ACC112 (cell line): ENCODE data around the gene NOP9.

Experiments used
- H2AFZ ChIP-seq: fragments of 200-600 bp; sonication (generic); one replicate; pipeline ENCODE4 v1.6.0; 2017; ENCODE audit warnings: antibody characterized with exemption, low read length; ENCODE audit not compliant: unreplicated experiment
- H3K27ac ChIP-seq: fragments of 200-600 bp; sonication (generic); 2 replicates; pipeline ENCODE4 v1.5.1; 2014; ENCODE audit warnings: low read depth, mild to moderate bottlenecking, antibody characterized with exemption, low read length, moderate library complexity
- H3K27me3 ChIP-seq: fragments of 200-600 bp; sonication (generic); 2 replicates; pipeline ENCODE4 v1.6.1; 2014; ENCODE audit warnings: mild to moderate bottlenecking, antibody characterized with exemption, low read length, moderate library complexity, mixed read lengths; ENCODE audit not compliant: insufficient read depth
- H3K36me3 ChIP-seq: fragments of 200-600 bp; sonication (generic); 2 replicates; pipeline ENCODE4 v1.6.1; 2016; ENCODE audit warnings: mild to moderate bottlenecking, antibody characterized with exemption, low read length, moderate library complexity, mixed read lengths; ENCODE audit not compliant: insufficient read depth
- H3K4me1 ChIP-seq: fragments of 200-600 bp; sonication (generic); one replicate; pipeline ENCODE4 v1.6.1; 2016; ENCODE audit warnings: low read length, mixed read lengths; ENCODE audit not compliant: insufficient read depth, unreplicated experiment, control insufficient read depth
- H3K4me3 ChIP-seq: fragments of 200-600 bp; sonication (generic); 2 replicates; pipeline ENCODE4 v1.5.1; 2014; ENCODE audit warnings: mild to moderate bottlenecking, low read depth, low read length
- H3K79me2 ChIP-seq: fragments of 200-600 bp; sonication (generic); one replicate; pipeline ENCODE4 v1.6.0; 2016; ENCODE audit warnings: low read length; ENCODE audit not compliant: control insufficient read depth, unreplicated experiment, insufficient read depth

Gene NOP9

DNA sequence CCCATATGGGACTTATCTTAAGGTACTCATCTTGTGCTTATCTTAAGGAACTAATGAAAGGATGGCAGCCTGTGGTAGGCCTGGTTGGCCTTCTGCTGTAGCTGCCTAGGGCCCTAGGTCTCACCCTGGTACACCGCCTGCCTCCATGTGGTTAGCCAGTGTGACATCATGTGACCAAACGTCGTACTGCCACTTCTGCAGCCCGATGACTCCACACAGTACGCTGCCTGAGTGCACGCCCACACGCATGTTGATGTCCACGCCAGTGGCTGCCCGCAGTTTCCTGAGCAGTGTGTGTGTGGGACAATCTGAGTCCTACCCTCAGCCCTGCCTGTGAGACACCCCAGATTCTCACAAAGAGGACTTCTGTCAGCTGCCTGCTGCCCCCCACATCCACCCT is 30.1 kb downstream of the NOP9 start:
- Histone ChIP-seq H3K27me3 (peaks cover 13% of the 10 kb centered on the region; the same call in 1 of the 2 replicates), H3K4me3 (no peak overlapping the region), H3K79me2 (no peaks in the 10 kb centered on the region), H2AFZ (no peak overlapping the region), H3K36me3 (no peaks in the 10 kb centered on the region), H3K4me1 (no peaks in the 10 kb centered on the region), H3K27ac (no peak overlapping the region)

DNA sequence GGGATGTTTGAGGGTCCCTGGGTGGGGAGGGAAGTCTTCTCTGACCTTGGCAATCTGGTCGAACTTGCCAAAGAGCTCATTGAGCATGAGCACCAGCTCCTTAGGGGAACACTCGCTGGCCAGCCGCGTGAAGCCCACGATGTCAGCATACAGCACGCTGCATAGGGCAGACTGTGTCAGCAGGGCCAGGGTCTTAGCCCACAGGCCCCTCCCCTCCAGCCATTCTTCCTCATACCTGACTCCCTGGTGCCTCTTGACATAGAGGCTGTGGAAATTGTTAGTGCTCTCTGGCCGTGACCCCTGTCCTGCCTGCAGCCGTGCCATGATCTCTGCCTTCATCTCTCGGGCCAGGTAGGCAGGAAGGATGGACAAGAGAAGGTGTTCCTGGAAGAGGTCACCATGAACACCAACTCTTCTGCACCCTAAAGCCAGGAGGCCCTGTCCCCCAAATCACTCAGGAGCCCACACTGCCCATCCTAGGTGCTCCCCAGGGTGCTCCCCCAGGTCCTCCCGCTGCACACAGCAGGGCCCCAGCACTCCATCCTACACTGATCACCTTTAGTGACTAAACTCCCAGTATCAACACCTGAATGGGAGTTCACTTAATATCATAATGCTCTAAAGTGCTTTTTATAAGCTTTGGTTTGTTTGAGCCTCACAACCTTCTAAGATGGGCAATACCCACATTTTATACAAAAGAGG is 31.5 kb downstream of the NOP9 start:
- no peaks in the 10 kb centered on the region for H3K79me2 ChIP-seq
- H3K4me3 ChIP-seq, result no peak overlapping the region
- no peaks in the 10 kb centered on the region for H3K36me3 ChIP-seq
- peaks cover 4% of the 10 kb centered on the region for H3K4me1 ChIP-seq
- no peak overlapping the region for H3K27ac ChIP-seq
- no peak overlapping the region for H2AFZ ChIP-seq
- H3K27me3 ChIP-seq, result peaks cover 18% of the 10 kb centered on the region

DNA sequence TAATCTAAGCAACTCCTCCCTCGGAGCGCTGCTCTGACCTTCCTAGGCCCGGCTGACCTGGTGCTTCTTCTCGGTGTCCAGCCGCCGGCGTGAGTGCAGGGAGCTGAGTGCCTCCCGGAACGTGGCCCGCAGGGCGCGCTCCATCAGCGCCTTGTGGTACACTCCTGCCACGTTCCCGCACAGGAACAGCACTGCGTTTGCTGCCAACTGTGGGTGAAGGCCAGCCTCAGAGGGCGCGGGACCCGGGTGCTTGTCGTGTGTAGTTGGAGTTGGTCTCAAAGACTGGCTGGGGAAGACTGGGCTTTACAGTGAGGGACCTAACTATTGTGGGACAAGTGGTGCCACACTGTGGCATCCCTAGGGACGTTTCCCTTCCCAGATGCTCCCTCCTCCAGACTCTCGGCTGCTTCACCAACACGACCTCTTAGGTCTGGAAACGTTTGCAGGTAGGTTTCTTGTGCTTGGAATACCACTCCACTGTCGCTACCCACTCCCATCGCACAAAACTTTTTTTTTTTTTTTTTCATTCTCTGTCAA is 32.1 kb downstream of the NOP9 start:
- no peak overlapping the region for H3K27ac ChIP-seq
- H2AFZ ChIP-seq, result no peak overlapping the region
- no peaks in the 10 kb centered on the region for H3K79me2 ChIP-seq
- H3K27me3 ChIP-seq, result peaks cover 18% of the 10 kb centered on the region
- peaks cover 4% of the 10 kb centered on the region for H3K4me1 ChIP-seq
- H3K4me3 ChIP-seq, result no peak overlapping the region; the same call in 1 of the 2 replicates
- no peaks in the 10 kb centered on the region for H3K36me3 ChIP-seq

DNA sequence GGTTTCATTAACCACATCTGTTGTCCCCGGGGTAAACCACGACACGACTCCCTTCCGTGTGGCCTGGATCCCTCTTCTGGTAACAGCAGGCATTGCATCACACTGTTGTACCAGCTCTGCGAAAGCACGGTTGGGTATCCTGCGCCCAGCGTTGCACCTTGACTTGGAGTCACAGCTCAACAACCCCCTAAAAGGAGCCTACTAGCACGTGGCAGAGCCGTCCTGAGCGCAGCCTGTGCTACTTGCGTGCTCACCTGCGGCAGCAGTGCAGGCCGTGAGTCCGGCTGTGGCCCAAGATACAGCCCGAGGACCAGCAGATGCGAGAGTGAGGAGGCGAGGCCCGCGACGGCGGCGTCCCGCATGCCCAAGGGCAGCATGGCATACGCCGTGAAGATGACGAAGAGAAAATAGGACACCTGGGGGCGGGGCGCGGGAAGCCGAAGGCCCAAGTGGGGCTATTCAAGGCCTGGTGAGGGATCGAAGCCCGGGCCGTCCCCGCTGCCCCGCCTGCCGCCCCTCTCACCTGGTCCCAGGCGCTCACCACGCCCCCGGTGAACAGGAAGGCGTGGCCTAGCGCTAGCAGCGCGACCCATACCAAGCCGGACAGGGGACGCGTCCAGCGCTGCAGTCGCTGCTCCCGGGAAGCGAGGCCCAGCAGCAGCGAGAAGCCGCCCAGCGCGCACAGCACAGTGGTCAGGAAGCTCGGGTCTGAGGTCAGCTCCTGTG is 32.8 kb downstream of the NOP9 start:
- Histone ChIP-seq H3K27me3 (peaks cover 18% of the 10 kb centered on the region), H2AFZ (peak overlapping the region; percentile 48), H3K79me2 (no peaks in the 10 kb centered on the region), H3K4me1 (peaks cover 4% of the 10 kb centered on the region), H3K4me3 (peak overlapping the region; percentile 64), H3K27ac (no peak overlapping the region), H3K36me3 (no peaks in the 10 kb centered on the region)

DNA sequence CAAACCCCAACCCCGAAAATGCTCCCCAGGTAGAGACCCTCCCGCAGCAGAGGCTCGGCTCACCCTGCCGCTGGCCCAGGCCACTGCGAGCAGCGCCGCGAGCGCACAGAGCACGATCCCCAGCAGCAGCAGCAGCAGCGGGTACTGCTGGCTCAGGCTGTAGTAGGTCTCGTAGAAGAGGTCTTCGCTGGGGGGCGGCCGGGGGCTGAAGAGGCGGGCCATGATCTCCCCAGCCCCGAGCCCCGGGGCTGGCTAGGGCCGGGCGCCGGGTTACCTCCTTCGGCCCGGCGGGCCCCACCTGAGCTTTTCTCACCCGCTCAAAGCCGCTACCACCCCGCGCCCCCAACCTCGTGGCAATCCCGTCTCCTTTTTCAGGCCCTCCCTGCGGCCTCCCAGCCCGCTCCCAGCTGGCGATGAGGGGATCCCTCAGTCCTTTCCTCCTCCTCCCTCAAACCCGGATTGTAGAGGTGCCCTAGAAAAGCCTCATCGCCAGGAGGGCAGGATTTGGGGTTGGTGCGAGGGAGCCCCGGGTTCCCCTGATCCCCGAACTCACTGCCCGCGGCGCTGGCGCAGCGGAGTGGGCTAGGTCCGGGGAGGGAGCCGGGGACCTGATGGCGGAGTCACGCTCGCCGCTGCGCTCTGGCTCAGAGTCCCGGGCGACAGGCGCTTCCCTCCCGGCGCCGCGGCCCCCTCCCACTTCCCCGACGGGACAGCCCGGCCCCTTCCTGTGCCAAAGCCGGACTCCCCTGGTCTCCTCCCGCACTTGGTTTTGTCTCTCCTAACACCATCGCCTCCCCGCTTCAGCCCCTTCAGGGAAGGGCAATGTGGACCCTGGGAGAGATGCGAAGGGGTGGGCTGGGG is 35.0 kb downstream of the NOP9 start, which contains the start of gene ADCY4:
TSS of gene ADCY4 (minus strand) at position 641 of the 861 bp plus-strand sequence. CDS start at position 222, 419 bp downstream.
- H2AFZ ChIP-seq, result peak within 1 kb of the TSS; percentile 55
- H3K4me1 ChIP-seq, result peaks cover 4% of the 10 kb centered on the region
- peak within 1 kb of the TSS; percentile 73 for H3K4me3 ChIP-seq
- H3K27me3 ChIP-seq, result peaks cover 21% of the 10 kb centered on the region
- H3K79me2 ChIP-seq, result no peaks in the 10 kb centered on the region
- peak within 1 kb of the TSS; percentile 30 for H3K27ac ChIP-seq
- H3K36me3 ChIP-seq, result no peaks in the 10 kb centered on the region

DNA sequence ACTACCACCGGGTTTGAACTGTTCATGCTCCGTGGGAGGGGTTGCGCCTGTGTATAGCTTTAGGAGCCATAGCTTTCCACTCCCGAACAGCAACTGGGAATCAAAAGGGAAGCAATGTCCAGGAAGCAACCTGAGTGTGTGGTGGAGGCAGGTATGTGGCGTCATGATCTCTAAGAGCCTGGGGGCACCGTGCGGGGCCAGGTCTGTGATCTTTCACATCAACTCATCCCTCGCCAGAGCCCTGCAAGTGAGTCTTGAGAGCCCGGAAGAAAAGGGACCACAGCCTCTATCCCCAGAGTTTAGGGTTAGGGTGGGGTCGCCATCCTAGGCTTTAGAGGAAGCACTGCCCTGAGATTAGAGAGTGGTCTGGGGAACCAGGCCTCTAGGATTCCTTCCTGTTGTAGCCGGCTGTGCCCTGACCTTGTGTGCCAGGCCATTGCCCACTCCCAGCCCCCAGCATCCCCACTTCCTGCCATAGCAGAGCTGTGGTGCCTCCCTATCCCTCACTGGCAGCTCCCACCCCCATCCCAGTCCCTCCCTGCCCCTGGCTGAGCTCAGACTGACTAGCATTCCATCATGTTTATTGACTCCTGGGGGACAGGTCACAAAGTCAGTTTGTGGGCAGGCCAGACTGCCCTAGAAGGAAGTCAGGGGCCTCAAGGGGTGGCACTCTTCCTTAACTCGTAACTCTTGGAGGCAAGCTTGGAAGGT is 36.0 kb downstream of the NOP9 start:
- Histone ChIP-seq H2AFZ (no peak overlapping the region), H3K79me2 (no peaks in the 10 kb centered on the region), H3K4me3 (no peak overlapping the region; the same call in 1 of the 2 replicates), H3K27ac (no peak overlapping the region), H3K4me1 (peaks cover 4% of the 10 kb centered on the region), H3K27me3 (peaks cover 28% of the 10 kb centered on the region), H3K36me3 (no peaks in the 10 kb centered on the region)

- Histone ChIP-seq H3K36me3 (no peaks in the 10 kb centered on the region), H2AFZ (no peak overlapping the region), H3K4me3 (no peak overlapping the region), H3K27ac (no peak overlapping the region), H3K27me3 (peaks cover 34% of the 10 kb centered on the region), H3K79me2 (no peaks in the 10 kb centered on the region), H3K4me1 (peaks cover 4% of the 10 kb centered on the region)
Observed at GRCh38 chr14:24337144-24337823, 37.6 kb downstream of the NOP9 start.

- Histone ChIP-seq H3K27me3 (peaks cover 29% of the 10 kb centered on the region), H3K27ac (no peak overlapping the region)
Observed at GRCh38 chr14:24337824-24338175, 38.1 kb downstream of the NOP9 start.

DNA sequence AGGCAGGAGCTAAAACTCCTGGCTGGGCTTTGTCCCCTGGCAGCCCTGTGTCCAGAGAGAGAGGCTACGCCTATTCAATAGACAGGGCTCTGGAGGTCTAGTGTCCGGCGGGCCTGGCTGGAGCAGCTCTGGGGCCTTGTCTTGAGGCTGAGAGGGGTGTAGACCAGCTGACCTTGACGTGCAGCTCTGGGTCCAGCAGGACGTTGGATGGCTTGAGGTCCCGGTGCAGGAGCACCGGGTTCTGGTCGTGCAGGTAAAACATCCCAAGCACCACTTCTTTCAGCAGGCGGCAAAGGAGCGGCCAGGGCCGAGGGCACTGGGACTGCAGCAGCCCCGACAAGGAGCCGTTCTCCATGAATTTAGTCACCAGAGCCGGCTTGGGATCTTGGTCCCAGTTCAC is 39.2 kb downstream of the NOP9 start:
- no peak overlapping the region for H3K27ac ChIP-seq
- peaks cover 4% of the 10 kb centered on the region for H3K4me1 ChIP-seq
- H3K27me3 ChIP-seq, result peaks cover 27% of the 10 kb centered on the region
- H3K4me3 ChIP-seq, result no peak overlapping the region
- no peaks in the 10 kb centered on the region for H3K36me3 ChIP-seq
- no peaks in the 10 kb centered on the region for H3K79me2 ChIP-seq
- H2AFZ ChIP-seq, result no peak overlapping the region

More at GRCh38 chr14:24337824-24338175, 38.1 kb downstream of the NOP9 start:
- H2AFZ ChIP-seq, result no peak overlapping the region
- H3K4me1 ChIP-seq, result peaks cover 4% of the 10 kb centered on the region
- no peaks in the 10 kb centered on the region for H3K36me3 ChIP-seq
- no peaks in the 10 kb centered on the region for H3K79me2 ChIP-seq
- H3K4me3 ChIP-seq, result no peak overlapping the region
